HG03460 (cell line): ENCODE measurements around the gene P3H1.
"Not testable (repeated sequence)": the region's sequence is repeated elsewhere in the genome, so short reads cannot be mapped to it uniquely, and the experiment has no call there.

Experiments
- ATAC-seq: cut with Tn5 transposase; IDR thresholded peaks from one replicate; pipeline ENCODE4 v1.9.1; 2021; ENCODE audit not compliant: unreplicated experiment

The P3H1 gene

GRCh38 chr1:42766741-42767509, at the start of gene P3H1, which contains the start of gene C1orf50:
TSS of gene P3H1 (minus strand) at chr1:42767028. CDS start at chr1:42766971, 57 bp downstream.
TSS of gene C1orf50 (plus strand) at chr1:42767249. CDS start at chr1:42767312, 63 bp downstream.
- ATAC-seq: peak; percentile 90

- ATAC-seq: peak; percentile 3
Measured at GRCh38 chr1:42815941-42816584, 49.2 kb upstream of the P3H1 start.

GRCh38 chr1:42814815-42815214, 48.0 kb upstream of the P3H1 start:
- not testable (repeated sequence) for ATAC-seq

GRCh38 chr1:42807056-42807668, 40.3 kb upstream of the P3H1 start:
- ATAC-seq: no peak

- ATAC-seq: no peak
Measured at GRCh38 chr1:42806593-42806992, 39.8 kb upstream of the P3H1 start.

GRCh38 chr1:42806171-42806570, 39.3 kb upstream of the P3H1 start:
- no peak for ATAC-seq

- no peak for ATAC-seq
Measured at GRCh38 chr1:42801832-42802473, 35.1 kb upstream of the P3H1 start.

- no peak for ATAC-seq
Measured at GRCh38 chr1:42797979-42798378, 31.2 kb upstream of the P3H1 start.

- no peak for ATAC-seq
Measured at GRCh38 chr1:42797414-42797813, 30.6 kb upstream of the P3H1 start.

- no peak for ATAC-seq
Measured at GRCh38 chr1:42793824-42794223, 27.0 kb upstream of the P3H1 start.

GRCh38 chr1:42788021-42788420, 21.2 kb upstream of the P3H1 start:
- ATAC-seq: no peak

- ATAC-seq: no peak
Measured at GRCh38 chr1:42786097-42786496, 19.3 kb upstream of the P3H1 start.

GRCh38 chr1:42784946-42785693, 18.3 kb upstream of the P3H1 start, which contains the start of gene TMEM269:
TSS of gene TMEM269 (plus strand) at chr1:42784991. CDS start at chr1:42789894, 4,903 bp downstream.
- no peak for ATAC-seq

GRCh38 chr1:42784547-42784945, 17.7 kb upstream of the P3H1 start:
- ATAC-seq: no peak

GRCh38 chr1:42783092-42783491, 16.3 kb upstream of the P3H1 start:
- ATAC-seq: no peak

- ATAC-seq: no peak
Measured at GRCh38 chr1:42780176-42780575, 13.3 kb upstream of the P3H1 start.

- ATAC-seq: no peak
Measured at GRCh38 chr1:42779725-42780124, 12.9 kb upstream of the P3H1 start.

GRCh38 chr1:42777852-42778251, 11.0 kb upstream of the P3H1 start:
- ATAC-seq: no peak

GRCh38 chr1:42776502-42776901, 9.7 kb upstream of the P3H1 start:
- ATAC-seq: no peak

GRCh38 chr1:42774928-42775526, 8.2 kb upstream of the P3H1 start:
- ATAC-seq: no peak
